Hepatocyte (in vitro differentiated cells): ENCODE results near the gene YARS1. TPM values are rescaled to one million over a fixed set of nuclear protein-coding genes. Genes with fewer than 3 reads are reported as not detected.
A peak's percentile ranks its signal among the peaks of the same experiment; 100 is the strongest.

Experiments
- DNase-seq: peaks from one replicate; pipeline ENCODE4 v3.0.0-alpha.2; 2016; ENCODE audit warnings: low spot score
- H2AFZ ChIP-seq: fragments of 200-600 bp; sonication (generic); 2 replicates; pipeline ENCODE4 v1.6.0; 2016; ENCODE audit warnings: antibody characterized with exemption, mild to moderate bottlenecking
- H3K27ac ChIP-seq: fragments of 200-600 bp; sonication (generic); 2 replicates; pipeline ENCODE4 v1.5.1; 2016; ENCODE audit warnings: mild to moderate bottlenecking
- H3K27me3 ChIP-seq: fragments of 200-600 bp; sonication (generic); 2 replicates; pipeline ENCODE4 v1.6.1; 2016
- H3K36me3 ChIP-seq: fragments of 200-600 bp; sonication (generic); replicated peaks from 2 replicates; pipeline ENCODE4 v1.5.1; 2016; ENCODE audit warnings: low read depth; ENCODE audit not compliant: insufficient read depth
- H3K4me1 ChIP-seq: fragments of 200-600 bp; sonication (generic); 2 replicates; pipeline ENCODE4 v1.5.1; 2016; ENCODE audit warnings: mild to moderate bottlenecking, moderate library complexity; ENCODE audit not compliant: insufficient read depth
- H3K4me2 ChIP-seq: fragments of 200-600 bp; sonication (generic); 2 replicates; pipeline ENCODE4 v1.6.0; 2016
- H3K4me3 ChIP-seq: fragments of 200-600 bp; sonication (generic); 2 replicates; pipeline ENCODE4 v1.5.1; 2016; ENCODE audit warnings: mild to moderate bottlenecking
- H3K79me2 ChIP-seq: fragments of 200-600 bp; sonication (generic); 2 replicates; pipeline ENCODE4 v1.6.0; 2017; ENCODE audit warnings: mild to moderate bottlenecking
- H3K9me2 ChIP-seq: fragments of 200-600 bp; sonication (generic); replicated peaks from 2 replicates; pipeline ENCODE4 v1.6.0; 2017; ENCODE audit warnings: mild to moderate bottlenecking; ENCODE audit not compliant: insufficient read depth
- H3K9me3 ChIP-seq: fragments of 200-600 bp; sonication (generic); 2 replicates; pipeline ENCODE4 v1.5.1; 2016; ENCODE audit warnings: low read depth, mild to moderate bottlenecking
- H4K20me1 ChIP-seq: fragments of 200-600 bp; sonication (generic); 2 replicates; pipeline ENCODE4 v1.6.0; 2016; ENCODE audit warnings: mild to moderate bottlenecking; ENCODE audit not compliant: insufficient read depth, poor library complexity, severe bottlenecking
- CTCF ChIP-seq: fragments of 200-600 bp; sonication (generic); IDR thresholded peaks from 2 replicates; pipeline ENCODE4 v1.5.1; 2016; ENCODE audit warnings: antibody characterized with exemption, mild to moderate bottlenecking; ENCODE audit not compliant: poor library complexity
- EZH2 ChIP-seq: fragments of 200-600 bp; sonication (generic); IDR thresholded peaks from 2 replicates; pipeline ENCODE4 v1.6.1; 2016; ENCODE audit warnings: antibody characterized with exemption, mild to moderate bottlenecking, borderline replicate concordance
- EZH2phosphoT487 ChIP-seq: fragments of 200-600 bp; sonication (generic); IDR thresholded peaks from one replicate; pipeline ENCODE4 v1.6.1; 2018; ENCODE audit warnings: antibody characterized with exemption, mild to moderate bottlenecking, low read depth, moderate library complexity; ENCODE audit not compliant: unreplicated experiment, severe bottlenecking
- WGBS: methylation state at CpG from one replicate; pipeline ENCODE4 v1.1.6; 2016; ENCODE audit warnings: low lambda C conversion rate; ENCODE audit errors: missing lambda C conversion rate; 5-methylcytosine and 5-hydroxymethylcytosine counted together
- polyA plus RNA-seq: library from polyadenylated mRNA; unstranded; fragments of >200 nt; fragmentation: Nextera tagmentation; extraction: Ambion mirVana; gene quantifications from 2 replicates; pipeline ENCODE4 v1.2.1, GENCODE V29; 2016
- total RNA-seq: library from RNA; depleted of rRNA; stranded (reverse); fragments of >200 nt; gene quantifications from 2 replicates; pipeline ENCODE4 v1.2.3, GENCODE V29; 2014

Gene YARS1
- total and polyA plus RNA-seq, 2 experiments from 2014 or later = 104 to 140 TPM

GRCh38 chr1:32748926-32749325 lies 68.2 kb downstream of the YARS1 start:
- Histone ChIP-seq H2AFZ (no peak overlapping the region), H4K20me1 (peaks cover 24% of the 10 kb centered on the region), H3K36me3 (no peaks in the 10 kb centered on the region), H3K27me3 (no peaks in the 10 kb centered on the region), H3K4me3 (no peak overlapping the region), H3K79me2 (peaks cover 92% of the 10 kb centered on the region), H3K4me2 (no peak overlapping the region), H3K9me2 (no peaks in the 10 kb centered on the region), H3K27ac (no peak overlapping the region), H3K4me1 (peaks cover 11% of the 10 kb centered on the region), H3K9me3 (no peaks in the 10 kb centered on the region)
- DNase-seq = no peak
- no peak for TF ChIP-seq EZH2
- 84% methylated on average over 8 of the region's 8 CpGs for WGBS

GRCh38 chr1:32748348-32748747 lies 68.8 kb downstream of the YARS1 start:
- H3K27ac ChIP-seq = no peak overlapping the region
- H3K36me3 ChIP-seq = no peaks in the 10 kb centered on the region
- DNase-seq = no peak
- H4K20me1 ChIP-seq = peaks cover 27% of the 10 kb centered on the region
- H3K27me3 ChIP-seq = no peaks in the 10 kb centered on the region
- H3K9me3 ChIP-seq = no peaks in the 10 kb centered on the region
- H3K4me3 ChIP-seq = no peak overlapping the region
- H3K4me1 ChIP-seq = peaks cover 15% of the 10 kb centered on the region
- no peak overlapping the region for H3K4me2 ChIP-seq
- WGBS = 90% methylated on average over 4 of the region's 4 CpGs
- peaks cover 95% of the 10 kb centered on the region for H3K79me2 ChIP-seq
- no peak overlapping the region for H2AFZ ChIP-seq
- H3K9me2 ChIP-seq = no peaks in the 10 kb centered on the region
- TF ChIP-seq EZH2 (no peak), EZH2phosphoT487 (no peak), CTCF (no peak)

GRCh38 chr1:32746130-32746529 lies 71.0 kb downstream of the YARS1 start:
- Histone ChIP-seq H3K4me1 (peaks cover 19% of the 10 kb centered on the region), H3K27ac (no peak overlapping the region), H3K4me2 (no peak overlapping the region), H3K9me3 (no peaks in the 10 kb centered on the region), H3K4me3 (no peak overlapping the region), H3K79me2 (peaks cover 81% of the 10 kb centered on the region), H4K20me1 (peaks cover 29% of the 10 kb centered on the region), H3K36me3 (no peaks in the 10 kb centered on the region), H3K9me2 (no peaks in the 10 kb centered on the region), H3K27me3 (no peaks in the 10 kb centered on the region), H2AFZ (no peak overlapping the region)
- no peak for TF ChIP-seq EZH2phosphoT487
- TF ChIP-seq CTCF = no peak
- no peak for TF ChIP-seq EZH2
- no peak for DNase-seq
- 90% methylated on average over 9 of the region's 9 CpGs for WGBS

- Histone ChIP-seq H3K4me2 (peak overlapping the region; percentile 78), H3K27me3 (no peaks in the 10 kb centered on the region), H3K79me2 (peaks cover 61% of the 10 kb centered on the region), H2AFZ (no peak overlapping the region), H3K9me3 (no peaks in the 10 kb centered on the region), H3K27ac (peak overlapping the region; percentile 94), H4K20me1 (peaks cover 26% of the 10 kb centered on the region), H3K4me3 (no peak overlapping the region), H3K36me3 (no peaks in the 10 kb centered on the region), H3K4me1 (peaks cover 24% of the 10 kb centered on the region), H3K9me2 (no peaks in the 10 kb centered on the region)
- no peak for TF ChIP-seq EZH2
- TF ChIP-seq CTCF = no peak
- TF ChIP-seq EZH2phosphoT487 = no peak
- no peak for DNase-seq
Observed at GRCh38 chr1:32744071-32744425, 73.1 kb downstream of the YARS1 start.
